GM20431 (cell line): ENCODE measurements around the gene AGPAT2.

ENCODE experiments used
- in situ Hi-C: fragments of 300-500 bp; cut with MseI, MboI; formaldehyde crosslinking; loops from one replicate; pipeline ENCODE4 v1.15.0; 2020; ENCODE audit warnings: low sequenced_read_pairs; ENCODE audit not compliant: unreplicated experiment

AGPAT2 gene

DNA sequence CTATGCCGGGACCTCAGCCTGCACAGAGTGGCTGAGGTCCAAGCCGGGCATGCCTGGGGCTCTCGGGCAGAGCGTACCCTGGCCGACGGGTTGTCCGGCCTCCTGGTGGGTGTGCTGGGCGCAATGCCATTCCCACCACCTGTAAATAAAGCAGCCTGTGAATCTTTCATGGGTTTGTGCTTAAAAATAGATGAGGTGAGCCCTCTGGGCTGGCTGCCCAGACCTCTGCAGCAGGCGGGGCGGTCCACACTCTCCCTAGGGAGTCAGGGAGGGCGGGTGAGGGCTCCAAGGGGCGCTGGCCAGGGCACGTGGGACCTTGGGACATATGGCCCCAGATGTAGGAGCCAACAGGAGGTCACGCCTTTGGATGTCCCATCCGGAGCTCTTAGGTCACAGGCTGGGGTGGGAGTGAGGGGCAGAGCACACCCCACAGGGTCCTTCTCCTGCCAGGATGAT, 3.6 kb upstream of the AGPAT2 start:
- in situ Hi-C loops, result no loop called here

DNA sequence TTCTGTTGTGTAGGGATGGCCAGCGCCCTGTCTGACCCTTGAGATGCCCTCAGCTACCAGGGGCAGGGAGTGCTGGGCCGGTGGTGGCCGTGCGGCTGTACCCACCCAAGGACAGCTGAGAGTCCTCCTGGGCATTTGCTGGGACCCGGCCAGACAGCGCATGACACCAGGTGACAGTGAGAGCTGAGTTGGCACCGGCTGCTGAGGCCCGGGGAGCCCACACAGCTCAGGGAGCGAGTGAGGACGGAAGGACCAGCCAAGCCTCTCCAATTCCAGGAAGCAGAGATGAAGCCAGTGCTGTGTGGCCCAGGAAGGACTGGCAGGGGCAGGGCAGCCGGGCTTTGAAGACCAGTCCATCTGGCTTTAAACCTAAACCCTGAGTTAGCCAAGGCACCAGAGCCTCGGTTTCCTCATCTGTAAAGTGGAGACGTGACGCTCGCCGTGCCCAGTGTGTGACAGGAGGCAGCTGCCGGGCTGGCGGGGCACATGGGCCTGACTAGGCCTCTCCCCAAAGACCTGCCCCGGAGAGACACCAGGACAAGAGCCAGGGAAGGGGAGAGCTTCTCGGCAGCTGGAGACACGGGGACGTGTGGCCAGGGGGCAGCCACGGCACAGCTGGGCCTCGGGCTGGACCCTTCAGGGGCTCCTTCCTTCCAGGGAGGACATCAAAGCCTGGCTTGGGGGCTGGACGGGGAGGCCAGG, 3.0 kb upstream of the AGPAT2 start:
- in situ Hi-C loops, result no loop called here

DNA sequence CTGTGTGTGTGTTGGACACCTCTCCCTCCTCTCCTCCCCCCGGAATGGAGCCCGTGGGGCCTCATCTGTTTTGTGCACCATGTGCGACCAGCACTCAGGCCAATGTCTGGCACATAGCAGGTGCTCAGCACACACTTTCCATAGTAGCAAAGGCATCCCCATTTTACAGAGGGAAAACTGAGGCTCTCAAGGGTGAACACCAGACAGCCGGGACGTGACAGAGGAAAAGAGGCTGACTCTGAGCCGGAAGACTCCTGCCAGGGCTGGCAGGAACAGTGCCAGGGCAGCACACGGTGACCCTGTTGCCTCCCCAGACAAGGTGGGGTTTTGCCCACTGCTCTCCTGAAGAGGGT, 1.8 kb upstream of the AGPAT2 start:
- in situ Hi-C loops, result no loop called here

DNA sequence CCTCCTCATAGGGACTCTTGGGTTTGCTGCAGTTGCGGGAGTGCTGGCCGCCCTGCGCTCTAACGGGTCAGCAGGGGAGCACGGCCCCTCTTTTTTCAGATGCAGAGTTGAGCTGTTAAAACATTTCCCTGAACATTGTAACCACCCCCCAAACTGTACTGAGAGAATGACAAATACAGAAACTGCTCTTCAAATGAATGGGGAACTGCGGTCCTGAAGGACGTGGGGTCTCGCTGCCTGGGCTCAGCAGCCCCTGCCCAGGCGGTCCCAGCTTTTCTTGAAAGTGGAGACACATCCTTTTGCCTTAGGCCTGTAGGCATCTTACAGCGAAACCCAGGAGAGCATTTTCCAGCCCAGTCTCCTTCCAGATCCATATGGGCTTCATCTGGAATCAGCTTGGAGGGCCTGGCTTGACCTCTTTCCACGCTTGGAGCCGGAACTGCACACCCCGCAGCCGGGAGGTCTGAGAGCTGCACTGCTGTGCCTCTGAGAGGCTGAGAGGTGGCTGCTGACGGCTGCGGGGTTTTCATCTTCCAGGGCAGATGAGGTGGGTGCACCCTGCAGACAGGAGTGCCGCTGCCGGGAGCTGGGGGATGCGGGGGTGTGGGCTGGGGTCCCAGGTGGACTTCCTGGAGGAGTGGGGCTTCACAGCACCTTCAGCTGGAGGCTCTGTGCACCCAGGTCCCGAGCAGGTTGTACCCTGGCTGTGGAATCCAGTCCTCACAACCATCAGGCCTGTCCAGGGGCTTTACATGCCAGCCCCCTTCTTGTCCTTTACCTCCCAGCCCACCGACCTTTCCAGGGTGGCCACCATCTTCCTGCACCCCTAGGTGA, 1.2 kb upstream of the AGPAT2 start:
- in situ Hi-C loops, result no loop called here

DNA sequence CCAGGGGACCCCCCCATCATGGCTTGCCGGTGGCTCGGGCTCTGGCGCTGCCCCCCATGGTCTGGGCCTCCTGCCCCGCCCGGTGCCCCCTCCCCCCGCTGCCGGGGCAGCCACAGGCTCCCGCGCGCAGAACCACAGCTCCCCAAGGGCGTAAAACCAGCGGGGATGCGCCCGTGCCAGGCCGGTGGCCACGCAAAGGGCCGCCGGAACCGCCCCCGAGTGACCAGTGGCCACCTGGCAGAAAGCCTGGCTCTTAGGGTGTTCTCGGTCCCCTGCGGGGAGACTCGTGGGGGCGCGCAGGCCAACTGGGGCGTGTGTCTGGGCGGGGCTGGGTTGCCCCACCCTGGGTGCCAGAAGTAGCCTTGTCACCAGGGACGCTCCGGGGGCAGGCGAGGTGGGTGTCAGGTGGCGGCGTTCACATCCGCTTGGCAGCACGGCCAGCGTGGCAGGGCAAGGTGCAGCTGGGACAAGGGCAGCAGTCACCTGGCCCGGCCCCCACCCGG, 515 bp upstream of the AGPAT2 start:
- in situ Hi-C loops, result no loop called here

DNA sequence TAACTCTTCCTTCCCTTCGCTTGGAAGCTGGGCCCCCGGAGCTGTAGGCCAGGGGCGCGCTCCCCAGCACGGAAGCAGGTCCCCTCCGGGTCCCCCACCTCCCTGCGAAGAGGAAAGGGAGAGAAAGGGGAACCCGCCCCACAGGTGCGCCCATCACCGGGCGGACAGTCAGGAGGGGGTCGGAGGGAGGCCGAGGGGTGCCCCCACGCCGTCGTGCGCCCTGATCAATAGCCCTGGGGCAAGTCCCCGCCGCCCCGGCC, 793 bp downstream of the AGPAT2 start:
- in situ Hi-C loops, result no loop called here

DNA sequence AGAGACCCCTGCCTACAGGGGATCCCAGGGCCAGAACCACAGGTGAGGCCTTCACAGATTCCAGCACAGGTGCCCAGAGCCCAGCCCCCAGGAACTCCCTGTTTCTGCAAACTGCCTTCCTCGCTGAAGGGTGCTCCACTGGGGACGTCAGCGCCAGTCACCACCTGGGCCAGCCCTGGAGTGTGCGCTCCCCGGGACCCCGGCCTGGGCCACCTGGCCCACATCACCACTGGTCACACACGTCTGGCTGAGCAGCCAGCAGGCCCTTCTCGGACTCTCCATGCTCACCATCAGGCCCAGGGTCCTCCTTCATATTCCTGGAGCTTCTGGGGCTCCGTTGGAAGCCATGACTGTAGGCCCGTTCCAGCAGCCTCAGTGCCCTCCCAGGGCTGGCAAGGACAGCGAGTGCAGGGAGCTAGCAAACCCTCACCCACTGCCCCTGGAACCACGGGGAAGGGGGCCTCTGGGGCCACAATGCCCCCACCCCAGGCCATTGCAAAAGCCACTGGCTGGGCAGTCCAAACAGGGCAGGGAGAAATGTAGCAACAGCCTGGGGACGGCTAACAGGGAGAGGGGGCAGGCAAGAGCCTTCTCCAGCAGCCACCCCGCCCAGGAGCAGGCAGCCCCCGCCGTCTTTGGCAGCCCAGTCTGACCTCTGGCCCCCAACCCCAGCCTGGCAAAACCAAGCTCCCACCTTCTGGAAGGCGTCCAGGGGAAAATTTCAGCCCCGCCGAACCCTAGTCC, 1.3 kb downstream of the AGPAT2 start:
- in situ Hi-C loops, result no loop called here

DNA sequence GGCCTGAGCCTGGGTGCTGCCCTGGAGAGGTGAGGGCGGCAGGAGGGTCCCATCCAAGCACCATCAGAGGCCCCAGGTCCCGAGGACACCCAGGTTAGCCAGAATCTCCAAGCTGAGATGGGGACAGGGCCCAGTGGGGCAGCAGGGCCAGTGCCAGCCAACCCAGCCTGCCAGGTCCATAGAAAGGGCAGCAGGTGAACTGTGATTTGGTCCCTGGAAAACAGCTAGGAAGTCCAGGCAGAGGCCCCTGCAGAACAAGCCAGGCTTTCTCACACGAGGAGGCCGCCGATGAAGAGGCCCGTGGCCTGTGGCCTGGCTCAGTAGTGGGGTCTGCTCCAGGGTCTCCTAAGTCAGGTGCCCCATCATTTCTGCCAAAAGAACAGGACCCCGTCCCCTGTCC, 2.0 kb downstream of the AGPAT2 start:
- in situ Hi-C loops, result no loop called here

DNA sequence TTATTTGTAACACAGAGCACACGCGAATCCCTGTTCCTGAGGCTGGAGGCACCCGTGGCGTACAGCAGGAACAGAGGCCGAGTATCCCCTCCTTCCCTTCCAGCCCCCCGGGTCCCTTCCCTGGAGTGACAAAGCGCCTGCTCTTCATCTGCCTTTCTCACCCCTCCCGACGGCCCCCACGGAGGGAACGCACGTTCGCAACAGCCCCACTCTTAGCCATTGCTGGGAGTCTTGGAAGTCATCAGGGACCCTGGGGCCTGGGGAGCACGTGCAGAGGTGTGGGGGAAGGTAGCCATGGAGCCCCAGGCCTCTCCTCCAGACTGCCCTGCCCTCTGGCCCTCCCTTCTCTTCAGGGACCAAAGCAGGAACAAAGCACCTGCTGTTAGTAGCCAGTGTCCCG, 2.5 kb downstream of the AGPAT2 start:
- in situ Hi-C loops, result no loop called here

DNA sequence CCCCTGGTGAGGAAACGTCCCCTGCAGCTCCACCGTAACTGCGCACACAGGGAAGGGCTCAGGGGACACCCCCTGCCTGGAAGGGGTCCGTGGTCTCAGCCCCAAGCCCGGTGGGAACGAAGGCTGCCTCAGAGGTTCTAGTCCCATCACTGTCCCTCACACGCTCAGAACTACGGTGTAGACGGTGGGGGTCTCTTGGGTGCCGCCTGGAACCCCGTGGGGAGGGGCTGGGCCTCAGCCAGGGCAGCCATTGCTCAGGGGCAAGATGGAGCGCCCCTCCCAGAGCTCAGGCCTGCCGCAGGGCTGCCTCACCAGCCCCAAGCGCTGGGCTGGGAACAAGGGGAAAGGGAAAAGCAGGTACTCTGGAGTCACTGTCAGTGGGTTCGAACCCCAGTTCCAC, 2.9 kb downstream of the AGPAT2 start:
- in situ Hi-C loops, result no loop called here

DNA sequence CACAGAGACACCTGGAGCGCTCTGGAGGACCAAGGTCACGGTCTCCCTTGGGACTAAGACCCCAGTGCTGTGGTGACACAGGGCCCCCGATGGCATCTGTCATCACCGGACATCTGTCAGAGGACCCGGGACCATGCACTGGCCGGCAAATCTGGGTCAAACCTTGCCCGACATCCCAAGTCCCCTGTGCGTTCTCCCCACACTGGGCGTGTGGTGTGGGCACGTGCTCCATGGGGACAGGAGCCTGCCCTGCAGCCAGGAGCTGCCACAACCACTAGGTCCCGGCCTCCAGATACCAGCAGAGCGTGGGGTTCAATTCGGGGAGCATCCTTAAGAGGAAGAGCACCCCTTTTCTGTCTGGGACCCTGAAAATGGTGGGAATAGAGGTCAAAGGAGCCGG, 3.5 kb downstream of the AGPAT2 start:
- in situ Hi-C loops, result no loop called here

DNA sequence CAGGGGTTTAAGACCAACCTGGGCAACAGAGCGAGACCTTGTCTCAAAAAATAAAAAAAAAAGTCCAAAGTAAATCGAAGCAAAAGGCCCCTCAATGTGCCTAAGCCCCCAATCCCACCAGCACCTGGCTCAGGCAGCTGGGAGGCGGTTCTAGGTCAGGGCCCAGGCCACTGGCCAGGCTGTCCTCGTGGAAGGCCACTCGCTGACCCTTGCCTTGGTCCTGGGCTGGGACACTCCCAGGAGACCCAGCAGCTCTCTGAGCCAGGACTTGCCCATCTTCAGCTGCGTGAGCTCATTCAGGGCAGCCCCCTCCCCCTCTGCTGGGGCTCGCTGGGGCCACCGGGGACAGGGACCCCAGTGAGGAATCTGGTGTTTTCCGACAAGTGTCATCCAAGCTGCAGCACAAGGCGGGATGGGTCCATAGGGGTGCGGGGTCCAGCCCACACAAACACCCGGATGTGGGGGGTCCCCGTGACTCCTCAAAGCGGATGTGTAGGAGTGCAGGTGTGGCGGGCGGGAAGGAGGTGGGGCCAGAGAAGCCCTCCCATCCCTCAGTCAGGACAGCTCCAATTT, 4.0 kb downstream of the AGPAT2 start:
- in situ Hi-C loops, result no loop called here

DNA sequence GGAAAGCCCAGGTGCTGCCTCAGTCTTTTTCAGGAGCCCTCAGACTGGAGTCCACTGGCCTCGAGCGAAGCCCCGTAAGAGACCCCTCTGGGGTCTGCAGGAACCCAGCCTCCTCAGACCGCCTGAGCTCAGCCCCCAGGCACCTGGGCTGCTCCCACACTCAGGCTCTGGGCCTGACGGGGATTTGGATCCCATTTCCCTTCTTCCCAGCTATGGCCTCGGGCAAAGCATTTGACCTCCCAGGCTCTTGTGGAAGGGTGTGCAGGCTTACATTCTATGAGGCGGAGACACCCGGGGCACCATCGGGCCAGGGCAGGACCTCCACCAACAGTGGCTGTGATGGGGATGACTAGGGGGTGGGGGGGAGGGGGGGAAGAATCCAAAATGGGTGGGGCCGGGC, 4.5 kb downstream of the AGPAT2 start:
- in situ Hi-C loops, result no loop called here

DNA sequence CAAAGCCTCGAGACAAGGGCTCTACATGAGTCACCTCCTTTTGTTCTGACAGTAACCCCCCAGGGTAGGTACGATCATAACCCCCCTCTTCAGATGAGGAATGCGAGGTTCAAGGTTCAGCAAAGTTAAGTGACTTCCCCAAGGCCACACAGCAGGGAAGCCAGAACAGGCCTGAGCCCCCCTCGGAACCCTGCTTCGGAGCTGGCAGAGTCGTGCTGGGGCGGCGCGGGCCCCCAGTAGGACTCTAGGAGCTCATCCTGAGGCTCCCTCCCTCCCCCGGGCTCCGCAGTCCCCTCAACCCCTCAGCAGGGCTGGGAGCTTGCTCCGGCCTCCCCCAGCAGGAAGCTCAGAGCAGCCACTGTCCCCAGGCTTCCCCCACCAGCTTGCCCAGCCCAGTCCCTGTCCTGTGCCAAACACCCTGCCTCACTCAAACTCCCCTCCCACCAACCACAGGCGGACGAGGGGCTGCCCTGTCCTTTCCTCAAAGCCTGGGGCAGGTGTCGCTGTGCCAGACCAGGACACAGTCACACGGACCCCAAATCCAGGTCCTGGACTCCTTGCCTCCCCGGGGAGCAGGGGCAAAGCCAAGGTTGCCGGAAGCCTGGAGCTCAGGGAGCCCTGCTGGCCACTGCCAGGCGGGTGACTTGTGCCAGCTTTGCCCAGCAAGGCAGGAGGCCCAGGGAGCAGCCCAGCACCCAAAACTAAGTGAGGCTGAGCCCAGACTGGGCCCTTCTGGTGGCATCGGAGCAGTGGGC, 5.1 kb downstream of the AGPAT2 start:
- in situ Hi-C loops, result no loop called here

DNA sequence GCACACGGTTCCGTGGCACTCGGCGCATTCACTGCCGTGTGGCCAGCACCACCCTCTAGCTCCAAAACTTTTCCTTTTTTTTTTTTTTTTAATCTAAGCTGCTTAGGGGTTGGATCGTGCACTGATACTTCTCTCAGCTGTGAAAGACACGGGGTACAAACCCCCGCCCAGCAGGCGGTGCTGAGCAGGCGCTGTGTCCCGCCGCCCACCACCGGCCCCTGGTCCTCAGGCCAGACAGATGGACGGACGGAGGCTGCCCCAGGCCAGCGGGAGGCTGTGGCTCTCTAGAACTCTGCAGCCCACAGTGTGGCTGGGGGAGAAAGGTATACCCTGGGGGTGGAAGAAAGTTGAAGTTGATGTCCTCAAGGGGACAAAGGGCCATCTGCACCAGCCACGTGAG, 6.2 kb downstream of the AGPAT2 start:
- in situ Hi-C loops, result no loop called here

DNA sequence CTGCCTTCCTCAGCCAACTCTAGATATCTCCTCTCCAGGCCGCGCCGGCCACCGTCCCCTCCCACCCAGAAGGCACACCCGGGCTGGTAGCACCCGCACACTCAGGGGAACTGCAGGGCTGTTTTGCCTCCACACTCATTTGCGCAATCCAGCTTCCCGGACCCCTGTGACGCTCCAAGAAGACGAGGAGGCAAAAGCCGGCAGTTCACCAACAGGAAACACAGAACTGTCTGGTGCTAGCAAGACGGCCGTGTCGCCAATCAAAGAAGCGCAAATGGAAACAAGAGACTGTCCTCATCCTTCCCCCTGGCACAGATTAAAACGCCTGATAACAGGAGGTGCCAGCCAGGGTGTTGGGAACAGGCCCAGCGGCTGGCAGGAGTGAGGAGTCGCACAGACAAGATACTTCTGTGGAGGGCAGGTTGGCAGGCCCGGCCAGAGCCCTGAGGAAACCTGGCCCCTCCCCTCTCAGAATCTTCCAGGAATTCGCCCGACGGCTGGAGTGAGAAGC, 7.8 kb downstream of the AGPAT2 start:
- in situ Hi-C loops, result no loop called here

DNA sequence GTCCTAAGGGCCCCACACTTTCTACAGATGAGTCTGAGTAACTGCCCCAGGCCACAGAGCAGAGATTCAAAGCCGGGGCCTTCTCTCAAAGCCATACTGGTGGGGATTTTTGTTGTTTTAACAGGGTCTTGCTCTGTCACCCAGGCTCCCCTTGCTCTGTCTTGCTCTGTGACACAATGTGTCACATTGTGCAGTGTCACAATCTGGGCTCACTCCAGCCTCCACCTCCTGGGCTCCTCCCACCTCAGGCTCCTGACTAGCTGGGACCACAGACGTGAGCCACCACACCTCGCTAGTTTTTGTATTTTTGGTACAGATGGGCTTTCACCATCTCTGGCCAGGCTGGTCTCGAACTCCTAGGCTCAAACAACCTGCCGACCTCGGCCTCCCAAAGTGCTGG, 8.6 kb downstream of the AGPAT2 start:
- in situ Hi-C loops, result no loop called here

DNA sequence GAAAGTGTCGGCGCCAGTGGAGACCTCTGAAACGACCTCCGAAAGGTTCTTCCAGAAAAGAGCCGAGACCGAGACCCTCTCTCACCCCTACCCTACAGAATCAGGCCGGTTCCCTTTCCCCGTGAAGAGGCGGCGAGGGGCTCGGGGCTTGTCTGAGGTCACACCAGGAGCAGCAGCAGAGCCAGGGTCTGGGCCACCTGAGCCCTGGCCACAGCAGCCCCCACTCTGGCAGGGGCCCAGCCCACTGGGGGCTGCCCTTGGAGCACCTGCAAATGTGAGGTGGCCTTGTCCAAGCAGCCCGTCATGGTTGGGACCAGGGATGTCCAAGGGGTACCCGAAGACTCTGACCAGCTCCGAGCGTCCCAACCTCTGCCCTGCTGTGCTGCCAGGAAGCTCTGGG, 9.2 kb downstream of the AGPAT2 start:
- in situ Hi-C loops, result no loop called here

DNA sequence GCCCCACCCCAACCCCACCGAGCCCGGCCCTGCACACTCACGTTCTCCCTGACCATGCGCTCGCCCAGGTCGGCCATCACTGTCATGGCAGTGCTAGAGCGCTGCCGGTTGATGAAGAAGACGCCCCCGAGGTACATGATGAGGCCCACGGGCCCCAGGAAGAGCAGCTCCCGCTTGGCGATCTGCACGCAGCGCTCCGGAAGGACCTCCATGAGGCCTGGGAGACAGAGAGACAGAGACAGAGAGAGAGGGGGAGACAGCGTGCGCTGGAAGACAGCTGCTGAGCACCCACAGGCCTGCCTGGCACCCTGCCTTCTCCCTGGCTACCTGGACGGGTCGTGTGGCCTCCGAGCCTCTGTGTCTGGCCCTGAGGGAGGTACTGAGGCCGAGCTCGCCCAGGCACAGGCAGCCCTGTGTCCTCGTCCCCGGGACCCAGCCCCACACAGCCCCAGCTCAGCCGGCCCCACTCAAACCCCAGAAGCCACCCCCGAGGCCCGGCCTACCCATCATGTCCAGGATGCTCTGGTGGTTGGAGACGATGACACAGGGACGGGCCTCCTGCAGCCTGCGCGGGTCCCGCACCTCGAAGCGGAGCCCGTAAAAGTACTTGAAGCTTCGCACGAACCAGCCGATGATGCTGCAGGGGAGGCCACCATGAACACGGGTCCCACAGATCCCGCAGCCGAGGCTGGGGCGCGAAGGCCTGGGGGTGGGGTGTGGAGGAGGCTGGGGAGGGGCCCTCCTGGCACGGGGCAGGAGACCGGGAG, 10.2 kb downstream of the AGPAT2 start:
- in situ Hi-C loops, result no loop called here
